ENCODE data around the gene PRKCZ.

DNA sequence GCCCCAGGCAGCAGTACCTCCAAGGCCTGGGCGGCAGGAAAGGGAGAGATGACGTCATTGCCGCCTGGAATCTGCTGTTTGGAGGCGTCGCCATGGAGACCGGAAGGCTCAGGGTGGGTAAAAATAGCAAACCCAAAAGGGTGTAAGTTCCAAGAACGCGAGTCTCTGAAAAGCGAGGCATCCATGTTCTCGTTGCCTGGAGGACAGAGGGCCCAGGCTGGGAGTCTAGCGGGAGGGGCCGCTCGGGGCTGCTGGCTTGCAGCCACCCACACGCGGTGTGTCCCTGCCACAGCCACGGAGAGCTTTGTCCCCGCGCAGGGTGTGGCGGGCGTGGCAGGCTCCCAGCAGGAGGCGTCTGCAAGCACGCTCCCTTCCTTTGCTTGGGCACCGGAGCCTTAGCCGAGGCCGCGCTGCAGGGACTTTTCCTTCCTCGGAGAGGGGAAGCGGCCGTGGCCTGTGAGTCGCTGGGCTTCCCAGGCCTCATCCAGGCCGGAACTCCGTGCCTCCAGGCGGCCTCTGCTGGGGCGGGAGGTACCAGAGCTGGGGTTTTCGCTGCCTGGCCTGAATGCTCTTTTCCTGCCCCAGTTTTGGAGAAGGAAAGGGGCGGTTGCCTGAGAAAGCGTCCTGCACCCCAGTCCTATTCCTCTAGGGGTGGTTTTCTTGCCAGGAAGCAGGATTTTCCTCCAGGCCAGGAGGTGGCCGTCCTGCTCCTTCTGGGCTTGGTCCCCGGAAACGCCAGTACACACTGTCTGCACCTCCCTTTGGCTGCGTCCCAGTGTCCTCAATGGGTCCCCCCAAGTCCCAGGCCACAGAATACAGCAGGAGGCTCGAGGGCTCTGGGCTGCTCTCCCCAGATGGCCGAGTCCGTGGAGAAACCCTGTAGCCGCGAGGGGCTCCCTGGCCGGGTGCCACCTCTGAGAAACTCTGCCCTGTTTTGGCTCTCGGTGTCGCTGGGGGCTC lies 162.6 kb downstream of the PRKCZ start:
- TF ChIP-seq CTCF (conservative IDR thresholded peaks at IDR 0.05; ENCODE audit: low read length) (no peak), EZH2phosphoT487 (IDR thresholded peaks at IDR 0.05; ENCODE audit: borderline replicate concordance, low read depth, low read length) (no peak)
